Neural cell (in vitro differentiated cells): ENCODE results near the gene HGF. TPM values are rescaled to one million over a fixed set of nuclear protein-coding genes. Genes with fewer than 3 reads are reported as not detected.

Experiments used
- H2AFZ ChIP-seq: fragments of 200-600, 300-800 bp; sonication (generic), shearing (Covaris generic); 2 replicates; pipeline ENCODE4 v1.6.0; 2014; ENCODE audit warnings: low read depth, mild to moderate bottlenecking, antibody characterized with exemption, low read length, moderate library complexity
- H3F3A ChIP-seq: fragments of 200-600 bp; shearing (Covaris generic); 2 replicates; pipeline ENCODE4 v1.6.1; 2016; ENCODE audit warnings: mild to moderate bottlenecking, moderate library complexity, mixed read lengths, antibody characterized with exemption, low read length; ENCODE audit not compliant: insufficient read depth, poor library complexity, severe bottlenecking
- H3K27ac ChIP-seq: fragments of 200-600, 300-800 bp; sonication (generic), shearing (Covaris generic); 2 replicates; pipeline ENCODE4 v1.5.1; 2014; ENCODE audit warnings: mild to moderate bottlenecking, low read length, moderate library complexity
- H3K27me3 ChIP-seq: fragments of 300-800, 200-600 bp; sonication (generic), shearing (Covaris generic); 2 replicates; pipeline ENCODE4 v1.6.0; 2014; ENCODE audit warnings: mild to moderate bottlenecking, low read depth, low read length, moderate library complexity; ENCODE audit not compliant: insufficient read depth
- H3K36me3 ChIP-seq: fragments of 300-800, 200-600 bp; sonication (generic), shearing (Covaris generic); 2 replicates; pipeline ENCODE4 v1.5.1; 2014; ENCODE audit warnings: mild to moderate bottlenecking, antibody characterized with exemption, low read length, moderate library complexity; ENCODE audit not compliant: insufficient read depth
- H3K4me2 ChIP-seq: fragments of 300-800, 200-600 bp; sonication (generic), shearing (Covaris generic); 2 replicates; pipeline ENCODE4 v1.6.0; 2014; ENCODE audit warnings: mild to moderate bottlenecking, low read length
- H3K4me3 ChIP-seq: fragments of 300-800, 200-600 bp; sonication (generic), shearing (Covaris generic); 2 replicates; pipeline ENCODE4 v1.5.1; 2014; ENCODE audit warnings: mild to moderate bottlenecking, low read length, moderate library complexity
- H3K79me2 ChIP-seq: fragments of 200-600 bp; shearing (Covaris generic); replicated peaks from 2 replicates; pipeline ENCODE4 v1.6.0; 2014; ENCODE audit warnings: mild to moderate bottlenecking, low read length, moderate library complexity; ENCODE audit not compliant: insufficient read depth
- H3K9ac ChIP-seq: fragments of 300-800, 200-600 bp; sonication (generic), shearing (Covaris generic); 2 replicates; pipeline ENCODE4 v1.6.1; 2016; ENCODE audit warnings: mild to moderate bottlenecking, low read length, mixed read lengths
- H3K9me2 ChIP-seq: fragments of 200-600 bp; shearing (Covaris generic); 2 replicates; pipeline ENCODE4 v1.6.1; 2016; ENCODE audit warnings: mild to moderate bottlenecking, low read length, mixed read lengths; ENCODE audit not compliant: insufficient read depth
- H3K9me3 ChIP-seq: fragments of 200-600, 300-800 bp; sonication (generic), shearing (Covaris generic); 2 replicates; pipeline ENCODE4 v1.6.1; 2016; ENCODE audit warnings: mild to moderate bottlenecking, mixed run types, low read length, moderate library complexity, mixed read lengths
- H4K20me1 ChIP-seq: fragments of 200-600 bp; shearing (Covaris generic); 2 replicates; pipeline ENCODE4 v1.6.1; 2016; ENCODE audit warnings: mild to moderate bottlenecking, mixed run types; ENCODE audit not compliant: insufficient read depth
- EP300 ChIP-seq: fragments of 450-650 bp; conservative IDR thresholded peaks from 2 replicates; pipeline ENCODE4 v1.6.1; 2014; ENCODE audit warnings: antibody characterized with exemption, mild to moderate bottlenecking, moderate library complexity; ENCODE audit not compliant: poor library complexity, severe bottlenecking
- EZH2 ChIP-seq: fragments of 200-600, 300-800 bp; shearing (Covaris generic), sonication (generic); IDR thresholded peaks from 2 replicates; pipeline ENCODE4 v1.6.1; 2014; ENCODE audit warnings: antibody characterized with exemption, low read length, borderline replicate concordance, mild to moderate bottlenecking; ENCODE audit not compliant: insufficient read depth, poor library complexity, severe bottlenecking
- MXI1 ChIP-seq: fragments of 450-650 bp; conservative IDR thresholded peaks from 2 replicates; pipeline ENCODE4 v1.6.1; 2014; ENCODE audit warnings: antibody characterized with exemption, mild to moderate bottlenecking; ENCODE audit not compliant: poor library complexity, severe bottlenecking
- POLR2AphosphoS5 ChIP-seq: IDR thresholded peaks from 2 replicates; pipeline ENCODE4 v1.6.1; 2012
- RAD21 ChIP-seq: fragments of 450-650 bp; conservative IDR thresholded peaks from 2 replicates; pipeline ENCODE4 v1.6.1; 2014; ENCODE audit warnings: antibody characterized with exemption, mild to moderate bottlenecking, moderate library complexity
- SMC3 ChIP-seq: fragments of 450-650 bp; conservative IDR thresholded peaks from 2 replicates; pipeline ENCODE4 v1.6.1; 2014; ENCODE audit warnings: antibody characterized with exemption, mild to moderate bottlenecking, moderate library complexity; ENCODE audit not compliant: poor library complexity
- TAF1 ChIP-seq: IDR thresholded peaks from 2 replicates; pipeline ENCODE4 v1.6.1; 2012; ENCODE audit warnings: low read depth
- polyA plus RNA-seq: library from polyadenylated mRNA; depleted of rRNA; stranded (reverse); fragments of >200 nt; gene quantifications from 2 replicates; pipeline ENCODE4 v1.2.3, GENCODE V29; 2014
- TF ChIP-seq, protein P1 (sequence below): fragments of 450-650 bp; IDR thresholded peaks from 2 replicates; pipeline ENCODE4 v1.5.1; 2014; ENCODE audit warnings: antibody characterized with exemption, mild to moderate bottlenecking, moderate library complexity; ENCODE audit not compliant: poor library complexity, severe bottlenecking
- TF ChIP-seq, protein P2 (sequence below): IDR thresholded peaks from 2 replicates; pipeline ENCODE4 v1.6.1; 2012; ENCODE audit warnings: borderline replicate concordance

HGF gene
- polyA plus RNA-seq, 1 donor from 2014 or later, result not detected

DNA sequence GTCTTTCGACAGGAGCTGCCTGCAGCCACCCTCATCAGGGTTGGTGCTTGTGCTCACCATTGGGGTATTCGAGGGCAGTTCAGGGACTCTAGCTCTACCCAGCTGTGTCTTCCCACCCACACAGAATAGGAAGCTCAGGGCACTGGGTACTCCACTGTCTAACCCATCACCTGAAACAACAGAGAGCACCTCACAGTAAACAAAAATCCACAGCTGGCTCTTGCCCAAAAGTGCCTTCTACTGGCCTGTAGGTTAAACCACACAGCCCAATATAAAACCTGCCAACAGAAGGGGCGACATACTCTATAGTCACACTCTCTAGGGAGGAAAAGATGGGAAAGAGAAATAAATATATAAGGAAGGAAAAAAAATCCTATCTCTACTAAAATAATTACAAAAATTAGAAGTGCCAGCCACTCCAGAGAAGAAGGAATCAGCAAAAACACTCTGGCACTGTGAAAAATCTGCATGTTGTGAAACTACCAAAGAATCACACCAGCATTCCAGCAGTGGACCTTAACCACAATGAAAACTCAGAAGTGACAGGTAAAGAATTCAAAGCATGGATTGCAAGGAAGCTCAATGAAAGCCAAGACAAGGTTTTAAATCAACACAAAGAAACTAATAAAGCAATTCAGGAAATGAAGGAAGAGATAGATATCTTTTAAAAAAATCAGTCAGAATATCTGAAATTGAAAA, 110.0 kb downstream of the HGF start:
- no peak overlapping the region for H3K9ac ChIP-seq
- H3K36me3 ChIP-seq, result no peaks in the 10 kb centered on the region
- no peak overlapping the region for H3K4me3 ChIP-seq
- no peaks in the 10 kb centered on the region for H3K9me3 ChIP-seq
- H4K20me1 ChIP-seq, result no peaks in the 10 kb centered on the region
- no peaks in the 10 kb centered on the region for H3F3A ChIP-seq
- no peak overlapping the region for H3K27ac ChIP-seq
- H3K9me2 ChIP-seq, result no peaks in the 10 kb centered on the region
- H3K79me2 ChIP-seq, result no peaks in the 10 kb centered on the region
- no peaks in the 10 kb centered on the region for H3K27me3 ChIP-seq
- no peak overlapping the region for H2AFZ ChIP-seq
- no peak overlapping the region for H3K4me2 ChIP-seq
- TF ChIP-seq, protein P1, sequence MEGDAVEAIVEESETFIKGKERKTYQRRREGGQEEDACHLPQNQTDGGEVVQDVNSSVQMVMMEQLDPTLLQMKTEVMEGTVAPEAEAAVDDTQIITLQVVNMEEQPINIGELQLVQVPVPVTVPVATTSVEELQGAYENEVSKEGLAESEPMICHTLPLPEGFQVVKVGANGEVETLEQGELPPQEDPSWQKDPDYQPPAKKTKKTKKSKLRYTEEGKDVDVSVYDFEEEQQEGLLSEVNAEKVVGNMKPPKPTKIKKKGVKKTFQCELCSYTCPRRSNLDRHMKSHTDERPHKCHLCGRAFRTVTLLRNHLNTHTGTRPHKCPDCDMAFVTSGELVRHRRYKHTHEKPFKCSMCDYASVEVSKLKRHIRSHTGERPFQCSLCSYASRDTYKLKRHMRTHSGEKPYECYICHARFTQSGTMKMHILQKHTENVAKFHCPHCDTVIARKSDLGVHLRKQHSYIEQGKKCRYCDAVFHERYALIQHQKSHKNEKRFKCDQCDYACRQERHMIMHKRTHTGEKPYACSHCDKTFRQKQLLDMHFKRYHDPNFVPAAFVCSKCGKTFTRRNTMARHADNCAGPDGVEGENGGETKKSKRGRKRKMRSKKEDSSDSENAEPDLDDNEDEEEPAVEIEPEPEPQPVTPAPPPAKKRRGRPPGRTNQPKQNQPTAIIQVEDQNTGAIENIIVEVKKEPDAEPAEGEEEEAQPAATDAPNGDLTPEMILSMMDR, result no peak
- TF ChIP-seq, protein P2, sequence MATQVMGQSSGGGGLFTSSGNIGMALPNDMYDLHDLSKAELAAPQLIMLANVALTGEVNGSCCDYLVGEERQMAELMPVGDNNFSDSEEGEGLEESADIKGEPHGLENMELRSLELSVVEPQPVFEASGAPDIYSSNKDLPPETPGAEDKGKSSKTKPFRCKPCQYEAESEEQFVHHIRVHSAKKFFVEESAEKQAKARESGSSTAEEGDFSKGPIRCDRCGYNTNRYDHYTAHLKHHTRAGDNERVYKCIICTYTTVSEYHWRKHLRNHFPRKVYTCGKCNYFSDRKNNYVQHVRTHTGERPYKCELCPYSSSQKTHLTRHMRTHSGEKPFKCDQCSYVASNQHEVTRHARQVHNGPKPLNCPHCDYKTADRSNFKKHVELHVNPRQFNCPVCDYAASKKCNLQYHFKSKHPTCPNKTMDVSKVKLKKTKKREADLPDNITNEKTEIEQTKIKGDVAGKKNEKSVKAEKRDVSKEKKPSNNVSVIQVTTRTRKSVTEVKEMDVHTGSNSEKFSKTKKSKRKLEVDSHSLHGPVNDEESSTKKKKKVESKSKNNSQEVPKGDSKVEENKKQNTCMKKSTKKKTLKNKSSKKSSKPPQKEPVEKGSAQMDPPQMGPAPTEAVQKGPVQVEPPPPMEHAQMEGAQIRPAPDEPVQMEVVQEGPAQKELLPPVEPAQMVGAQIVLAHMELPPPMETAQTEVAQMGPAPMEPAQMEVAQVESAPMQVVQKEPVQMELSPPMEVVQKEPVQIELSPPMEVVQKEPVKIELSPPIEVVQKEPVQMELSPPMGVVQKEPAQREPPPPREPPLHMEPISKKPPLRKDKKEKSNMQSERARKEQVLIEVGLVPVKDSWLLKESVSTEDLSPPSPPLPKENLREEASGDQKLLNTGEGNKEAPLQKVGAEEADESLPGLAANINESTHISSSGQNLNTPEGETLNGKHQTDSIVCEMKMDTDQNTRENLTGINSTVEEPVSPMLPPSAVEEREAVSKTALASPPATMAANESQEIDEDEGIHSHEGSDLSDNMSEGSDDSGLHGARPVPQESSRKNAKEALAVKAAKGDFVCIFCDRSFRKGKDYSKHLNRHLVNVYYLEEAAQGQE, result no peak
- no peak for TF ChIP-seq RAD21
- TF ChIP-seq TAF1, result no peak
- TF ChIP-seq POLR2AphosphoS5, result no peak
- no peak for TF ChIP-seq SMC3
- TF ChIP-seq EZH2, result no peak
- TF ChIP-seq EP300, result no peak
- no peak for TF ChIP-seq MXI1

DNA sequence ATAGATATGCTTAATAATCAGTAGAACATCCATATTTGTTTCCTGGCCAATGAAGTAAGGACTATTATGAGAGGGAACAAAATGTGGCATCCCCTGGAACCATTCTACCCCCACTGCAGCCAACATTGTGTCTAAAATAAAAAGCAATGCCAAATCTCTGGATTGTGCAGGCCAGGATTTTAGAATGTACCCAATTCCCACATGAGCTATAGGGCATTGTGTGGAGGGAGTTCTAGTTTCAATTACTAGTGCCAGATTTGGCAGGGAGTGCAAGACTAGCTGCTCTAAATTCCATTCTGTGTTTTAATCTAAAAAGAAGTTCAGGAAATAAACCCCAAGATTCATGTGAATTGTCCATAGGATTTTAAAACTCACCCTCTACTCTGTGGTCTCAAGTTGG, 112.3 kb downstream of the HGF start:
- peaks cover 3% of the 10 kb centered on the region for H3K9me3 ChIP-seq
- H3K4me3 ChIP-seq, result no peak overlapping the region

More for the DNA sequence above, 112.3 kb downstream of the HGF start:
- no peaks in the 10 kb centered on the region for H3K9me2 ChIP-seq
- H3K4me2 ChIP-seq, result no peak overlapping the region
- no peak for TF ChIP-seq MXI1
- TF ChIP-seq SMC3, result no peak
- no peak for TF ChIP-seq RAD21
- TF ChIP-seq, protein P1, result no peak
- no peak overlapping the region for H2AFZ ChIP-seq
- H3K36me3 ChIP-seq, result no peaks in the 10 kb centered on the region
- H3K27me3 ChIP-seq, result no peaks in the 10 kb centered on the region
- no peaks in the 10 kb centered on the region for H3F3A ChIP-seq
- H3K27ac ChIP-seq, result no peak overlapping the region
- no peak overlapping the region for H3K9ac ChIP-seq
- H4K20me1 ChIP-seq, result no peaks in the 10 kb centered on the region
- no peaks in the 10 kb centered on the region for H3K79me2 ChIP-seq
